Neural cell (in vitro differentiated cells): ENCODE results near the gene PATL2. TPM values are rescaled to one million over a fixed set of nuclear protein-coding genes. Genes with fewer than 3 reads are reported as not detected.
A peak's percentile ranks its signal among the peaks of the same experiment; 100 is the strongest.

Experiments
- H2AFZ ChIP-seq: fragments of 200-600, 300-800 bp; sonication (generic), shearing (Covaris generic); 2 replicates; pipeline ENCODE4 v1.6.0; 2014; ENCODE audit warnings: low read depth, mild to moderate bottlenecking, antibody characterized with exemption, low read length, moderate library complexity
- H3F3A ChIP-seq: fragments of 200-600 bp; shearing (Covaris generic); 2 replicates; pipeline ENCODE4 v1.6.1; 2016; ENCODE audit warnings: mild to moderate bottlenecking, moderate library complexity, mixed read lengths, antibody characterized with exemption, low read length; ENCODE audit not compliant: insufficient read depth, poor library complexity, severe bottlenecking
- H3K27ac ChIP-seq: fragments of 200-600, 300-800 bp; sonication (generic), shearing (Covaris generic); 2 replicates; pipeline ENCODE4 v1.5.1; 2014; ENCODE audit warnings: mild to moderate bottlenecking, low read length, moderate library complexity
- H3K27me3 ChIP-seq: fragments of 300-800, 200-600 bp; sonication (generic), shearing (Covaris generic); 2 replicates; pipeline ENCODE4 v1.6.0; 2014; ENCODE audit warnings: mild to moderate bottlenecking, low read depth, low read length, moderate library complexity; ENCODE audit not compliant: insufficient read depth
- H3K36me3 ChIP-seq: fragments of 300-800, 200-600 bp; sonication (generic), shearing (Covaris generic); 2 replicates; pipeline ENCODE4 v1.5.1; 2014; ENCODE audit warnings: mild to moderate bottlenecking, antibody characterized with exemption, low read length, moderate library complexity; ENCODE audit not compliant: insufficient read depth
- H3K4me2 ChIP-seq: fragments of 300-800, 200-600 bp; sonication (generic), shearing (Covaris generic); 2 replicates; pipeline ENCODE4 v1.6.0; 2014; ENCODE audit warnings: mild to moderate bottlenecking, low read length
- H3K4me3 ChIP-seq: fragments of 300-800, 200-600 bp; sonication (generic), shearing (Covaris generic); 2 replicates; pipeline ENCODE4 v1.5.1; 2014; ENCODE audit warnings: mild to moderate bottlenecking, low read length, moderate library complexity
- H3K79me2 ChIP-seq: fragments of 200-600 bp; shearing (Covaris generic); replicated peaks from 2 replicates; pipeline ENCODE4 v1.6.0; 2014; ENCODE audit warnings: mild to moderate bottlenecking, low read length, moderate library complexity; ENCODE audit not compliant: insufficient read depth
- H3K9ac ChIP-seq: fragments of 300-800, 200-600 bp; sonication (generic), shearing (Covaris generic); 2 replicates; pipeline ENCODE4 v1.6.1; 2016; ENCODE audit warnings: mild to moderate bottlenecking, low read length, mixed read lengths
- H3K9me2 ChIP-seq: fragments of 200-600 bp; shearing (Covaris generic); 2 replicates; pipeline ENCODE4 v1.6.1; 2016; ENCODE audit warnings: mild to moderate bottlenecking, low read length, mixed read lengths; ENCODE audit not compliant: insufficient read depth
- H3K9me3 ChIP-seq: fragments of 200-600, 300-800 bp; sonication (generic), shearing (Covaris generic); 2 replicates; pipeline ENCODE4 v1.6.1; 2016; ENCODE audit warnings: mild to moderate bottlenecking, mixed run types, low read length, moderate library complexity, mixed read lengths
- H4K20me1 ChIP-seq: fragments of 200-600 bp; shearing (Covaris generic); 2 replicates; pipeline ENCODE4 v1.6.1; 2016; ENCODE audit warnings: mild to moderate bottlenecking, mixed run types; ENCODE audit not compliant: insufficient read depth
- EP300 ChIP-seq: fragments of 450-650 bp; conservative IDR thresholded peaks from 2 replicates; pipeline ENCODE4 v1.6.1; 2014; ENCODE audit warnings: antibody characterized with exemption, mild to moderate bottlenecking, moderate library complexity; ENCODE audit not compliant: poor library complexity, severe bottlenecking
- EZH2 ChIP-seq: fragments of 200-600, 300-800 bp; shearing (Covaris generic), sonication (generic); IDR thresholded peaks from 2 replicates; pipeline ENCODE4 v1.6.1; 2014; ENCODE audit warnings: antibody characterized with exemption, low read length, borderline replicate concordance, mild to moderate bottlenecking; ENCODE audit not compliant: insufficient read depth, poor library complexity, severe bottlenecking
- MXI1 ChIP-seq: fragments of 450-650 bp; conservative IDR thresholded peaks from 2 replicates; pipeline ENCODE4 v1.6.1; 2014; ENCODE audit warnings: antibody characterized with exemption, mild to moderate bottlenecking; ENCODE audit not compliant: poor library complexity, severe bottlenecking
- POLR2AphosphoS5 ChIP-seq: IDR thresholded peaks from 2 replicates; pipeline ENCODE4 v1.6.1; 2012
- RAD21 ChIP-seq: fragments of 450-650 bp; conservative IDR thresholded peaks from 2 replicates; pipeline ENCODE4 v1.6.1; 2014; ENCODE audit warnings: antibody characterized with exemption, mild to moderate bottlenecking, moderate library complexity
- SMC3 ChIP-seq: fragments of 450-650 bp; conservative IDR thresholded peaks from 2 replicates; pipeline ENCODE4 v1.6.1; 2014; ENCODE audit warnings: antibody characterized with exemption, mild to moderate bottlenecking, moderate library complexity; ENCODE audit not compliant: poor library complexity
- TAF1 ChIP-seq: IDR thresholded peaks from 2 replicates; pipeline ENCODE4 v1.6.1; 2012; ENCODE audit warnings: low read depth
- polyA plus RNA-seq: library from polyadenylated mRNA; depleted of rRNA; stranded (reverse); fragments of >200 nt; gene quantifications from 2 replicates; pipeline ENCODE4 v1.2.3, GENCODE V29; 2014
- TF ChIP-seq, protein P1 (sequence below): fragments of 450-650 bp; IDR thresholded peaks from 2 replicates; pipeline ENCODE4 v1.5.1; 2014; ENCODE audit warnings: antibody characterized with exemption, mild to moderate bottlenecking, moderate library complexity; ENCODE audit not compliant: poor library complexity, severe bottlenecking
- TF ChIP-seq, protein P2 (sequence below): IDR thresholded peaks from 2 replicates; pipeline ENCODE4 v1.6.1; 2012; ENCODE audit warnings: borderline replicate concordance

PATL2 gene
- polyA plus RNA-seq, 1 donor from 2014 or later: not detected

DNA sequence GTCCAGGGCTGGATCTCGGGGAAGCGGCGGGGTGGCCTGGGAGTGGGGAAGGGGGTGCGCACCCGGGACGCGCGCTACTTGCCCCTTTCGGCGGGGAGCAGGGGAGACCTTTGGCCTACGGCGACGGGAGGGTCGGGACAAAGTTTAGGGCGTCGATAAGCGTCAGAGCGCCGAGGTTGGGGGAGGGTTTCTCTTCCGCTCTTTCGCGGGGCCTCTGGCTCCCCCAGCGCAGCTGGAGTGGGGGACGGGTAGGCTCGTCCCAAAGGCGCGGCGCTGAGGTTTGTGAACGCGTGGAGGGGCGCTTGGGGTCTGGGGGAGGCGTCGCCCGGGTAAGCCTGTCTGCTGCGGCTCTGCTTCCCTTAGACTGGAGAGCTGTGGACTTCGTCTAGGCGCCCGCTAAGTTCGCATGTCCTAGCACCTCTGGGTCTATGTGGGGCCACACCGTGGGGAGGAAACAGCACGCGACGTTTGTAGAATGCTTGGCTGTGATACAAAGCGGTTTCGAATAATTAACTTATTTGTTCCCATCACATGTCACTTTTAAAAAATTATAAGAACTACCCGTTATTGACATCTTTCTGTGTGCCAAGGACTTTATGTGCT lies 721 bp upstream of the PATL2 start:
- peak overlapping the region; percentile 92 for H3K4me2 ChIP-seq
- H3K9me3 ChIP-seq: no peaks in the 10 kb centered on the region
- TF ChIP-seq POLR2AphosphoS5: no peak
- TF ChIP-seq, protein P1, sequence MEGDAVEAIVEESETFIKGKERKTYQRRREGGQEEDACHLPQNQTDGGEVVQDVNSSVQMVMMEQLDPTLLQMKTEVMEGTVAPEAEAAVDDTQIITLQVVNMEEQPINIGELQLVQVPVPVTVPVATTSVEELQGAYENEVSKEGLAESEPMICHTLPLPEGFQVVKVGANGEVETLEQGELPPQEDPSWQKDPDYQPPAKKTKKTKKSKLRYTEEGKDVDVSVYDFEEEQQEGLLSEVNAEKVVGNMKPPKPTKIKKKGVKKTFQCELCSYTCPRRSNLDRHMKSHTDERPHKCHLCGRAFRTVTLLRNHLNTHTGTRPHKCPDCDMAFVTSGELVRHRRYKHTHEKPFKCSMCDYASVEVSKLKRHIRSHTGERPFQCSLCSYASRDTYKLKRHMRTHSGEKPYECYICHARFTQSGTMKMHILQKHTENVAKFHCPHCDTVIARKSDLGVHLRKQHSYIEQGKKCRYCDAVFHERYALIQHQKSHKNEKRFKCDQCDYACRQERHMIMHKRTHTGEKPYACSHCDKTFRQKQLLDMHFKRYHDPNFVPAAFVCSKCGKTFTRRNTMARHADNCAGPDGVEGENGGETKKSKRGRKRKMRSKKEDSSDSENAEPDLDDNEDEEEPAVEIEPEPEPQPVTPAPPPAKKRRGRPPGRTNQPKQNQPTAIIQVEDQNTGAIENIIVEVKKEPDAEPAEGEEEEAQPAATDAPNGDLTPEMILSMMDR: no peak
- TF ChIP-seq EP300: no peak
- no peak for TF ChIP-seq MXI1
- no peak for TF ChIP-seq TAF1
- no peak overlapping the region for H3K27ac ChIP-seq
- peaks cover 7% of the 10 kb centered on the region for H3F3A ChIP-seq
- H3K4me3 ChIP-seq: peak overlapping the region; percentile 78
- H2AFZ ChIP-seq: peak overlapping the region; percentile 52
- H4K20me1 ChIP-seq: no peaks in the 10 kb centered on the region
- peak overlapping the region; percentile 51 for H3K9ac ChIP-seq
- H3K9me2 ChIP-seq: no peaks in the 10 kb centered on the region
- H3K79me2 ChIP-seq: no peaks in the 10 kb centered on the region
- H3K27me3 ChIP-seq: peaks cover 10% of the 10 kb centered on the region
- no peaks in the 10 kb centered on the region for H3K36me3 ChIP-seq

DNA sequence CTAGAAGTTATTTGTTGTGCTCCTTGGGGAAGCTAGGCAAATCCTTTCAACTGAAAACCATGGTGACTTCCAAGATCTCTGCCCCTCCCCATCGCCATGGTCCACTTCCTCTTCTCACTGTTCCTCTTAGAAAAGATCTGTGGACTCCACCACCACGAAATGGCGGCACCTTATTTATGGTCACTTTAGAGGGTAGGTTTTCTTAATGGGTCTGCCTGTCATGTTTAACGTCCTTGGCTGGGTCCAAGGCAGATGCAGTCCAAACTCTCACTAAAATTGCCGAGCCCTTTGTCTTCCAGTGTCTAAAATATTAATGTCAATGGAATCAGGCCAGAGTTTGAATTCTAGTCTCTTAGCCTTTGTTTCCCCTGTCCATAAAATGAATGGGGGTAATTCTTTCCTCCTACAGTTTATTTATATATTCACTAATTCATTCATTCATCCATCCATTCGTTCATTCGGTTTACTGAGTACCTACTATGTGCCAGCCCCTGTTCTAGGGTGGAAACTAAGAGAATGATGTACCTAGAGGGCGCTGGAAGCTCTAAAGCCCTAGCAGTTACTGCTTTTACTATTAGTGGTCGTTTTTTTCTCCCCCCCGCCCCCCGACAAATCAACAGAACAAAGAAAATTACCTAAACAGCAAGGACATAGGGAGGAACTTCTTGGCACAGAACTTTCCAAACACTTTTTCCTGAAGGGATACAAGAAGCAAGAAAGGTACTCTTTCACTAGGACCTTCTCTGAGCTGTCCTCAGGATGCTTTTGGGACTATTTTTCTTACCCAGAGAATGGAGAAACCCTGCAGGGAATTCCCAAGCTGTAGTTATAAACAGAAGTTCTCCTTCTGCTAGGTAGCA lies 657 bp downstream of the PATL2 start:
- Histone ChIP-seq H3K79me2 (no peaks in the 10 kb centered on the region), H3K27me3 (peaks cover 10% of the 10 kb centered on the region), H3F3A (peaks cover 7% of the 10 kb centered on the region), H3K27ac (peak overlapping the region; percentile 22), H3K4me2 (peak overlapping the region; percentile 92), H3K9me3 (no peaks in the 10 kb centered on the region), H3K4me3 (peak overlapping the region; percentile 78), H2AFZ (peak overlapping the region; percentile 52), H3K36me3 (no peaks in the 10 kb centered on the region), H4K20me1 (no peaks in the 10 kb centered on the region), H3K9me2 (no peaks in the 10 kb centered on the region), H3K9ac (peak overlapping the region; percentile 41)
- TF ChIP-seq, protein P2, sequence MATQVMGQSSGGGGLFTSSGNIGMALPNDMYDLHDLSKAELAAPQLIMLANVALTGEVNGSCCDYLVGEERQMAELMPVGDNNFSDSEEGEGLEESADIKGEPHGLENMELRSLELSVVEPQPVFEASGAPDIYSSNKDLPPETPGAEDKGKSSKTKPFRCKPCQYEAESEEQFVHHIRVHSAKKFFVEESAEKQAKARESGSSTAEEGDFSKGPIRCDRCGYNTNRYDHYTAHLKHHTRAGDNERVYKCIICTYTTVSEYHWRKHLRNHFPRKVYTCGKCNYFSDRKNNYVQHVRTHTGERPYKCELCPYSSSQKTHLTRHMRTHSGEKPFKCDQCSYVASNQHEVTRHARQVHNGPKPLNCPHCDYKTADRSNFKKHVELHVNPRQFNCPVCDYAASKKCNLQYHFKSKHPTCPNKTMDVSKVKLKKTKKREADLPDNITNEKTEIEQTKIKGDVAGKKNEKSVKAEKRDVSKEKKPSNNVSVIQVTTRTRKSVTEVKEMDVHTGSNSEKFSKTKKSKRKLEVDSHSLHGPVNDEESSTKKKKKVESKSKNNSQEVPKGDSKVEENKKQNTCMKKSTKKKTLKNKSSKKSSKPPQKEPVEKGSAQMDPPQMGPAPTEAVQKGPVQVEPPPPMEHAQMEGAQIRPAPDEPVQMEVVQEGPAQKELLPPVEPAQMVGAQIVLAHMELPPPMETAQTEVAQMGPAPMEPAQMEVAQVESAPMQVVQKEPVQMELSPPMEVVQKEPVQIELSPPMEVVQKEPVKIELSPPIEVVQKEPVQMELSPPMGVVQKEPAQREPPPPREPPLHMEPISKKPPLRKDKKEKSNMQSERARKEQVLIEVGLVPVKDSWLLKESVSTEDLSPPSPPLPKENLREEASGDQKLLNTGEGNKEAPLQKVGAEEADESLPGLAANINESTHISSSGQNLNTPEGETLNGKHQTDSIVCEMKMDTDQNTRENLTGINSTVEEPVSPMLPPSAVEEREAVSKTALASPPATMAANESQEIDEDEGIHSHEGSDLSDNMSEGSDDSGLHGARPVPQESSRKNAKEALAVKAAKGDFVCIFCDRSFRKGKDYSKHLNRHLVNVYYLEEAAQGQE: no peak
- TF ChIP-seq, protein P1: no peak
- TF ChIP-seq TAF1 (no peak), SMC3 (no peak), MXI1 (no peak), EZH2 (no peak), EP300 (no peak), POLR2AphosphoS5 (no peak), RAD21 (no peak)
